BLaER1 (cell line): ENCODE data around the gene HYAL3.
"Not testable (repeated sequence)": the region's sequence is repeated elsewhere in the genome, so short reads cannot be mapped to it uniquely, and the experiment has no call there.

Source experiments
- H3K27ac ChIP-seq: shearing (Covaris generic); formaldehyde crosslinking; 2 replicates; pipeline ENCODE4 v1.8.1; 2022
- H3K27me3 ChIP-seq: shearing (Covaris generic); formaldehyde crosslinking; 2 replicates; pipeline ENCODE4 v1.8.1; 2022
- H3K36me3 ChIP-seq: shearing (Covaris generic); formaldehyde crosslinking; 2 replicates; pipeline ENCODE4 v1.8.1; 2022
- H3K4me1 ChIP-seq: shearing (Covaris generic); formaldehyde crosslinking; 2 replicates; pipeline ENCODE4 v1.8.1; 2022
- H3K4me2 ChIP-seq: shearing (Covaris generic); formaldehyde crosslinking; 2 replicates; pipeline ENCODE4 v1.8.1; 2022
- H3K4me3 ChIP-seq: shearing (Covaris generic); formaldehyde crosslinking; 2 replicates; pipeline ENCODE4 v1.8.1; 2022
- H3K9ac ChIP-seq: shearing (Covaris generic); formaldehyde crosslinking; 2 replicates; pipeline ENCODE4 v1.8.1; 2022
- H3K9me3 ChIP-seq: shearing (Covaris generic); formaldehyde crosslinking; 2 replicates; pipeline ENCODE4 v1.8.1; 2022
- H4K20me1 ChIP-seq: shearing (Covaris generic); formaldehyde crosslinking; 2 replicates; pipeline ENCODE4 v1.8.1; 2022
- Cebpa-rat ChIP-seq: shearing (Covaris generic); IDR thresholded peaks from 2 replicates; pipeline ENCODE4 v1.8.1; 2022

Gene HYAL3

DNA sequence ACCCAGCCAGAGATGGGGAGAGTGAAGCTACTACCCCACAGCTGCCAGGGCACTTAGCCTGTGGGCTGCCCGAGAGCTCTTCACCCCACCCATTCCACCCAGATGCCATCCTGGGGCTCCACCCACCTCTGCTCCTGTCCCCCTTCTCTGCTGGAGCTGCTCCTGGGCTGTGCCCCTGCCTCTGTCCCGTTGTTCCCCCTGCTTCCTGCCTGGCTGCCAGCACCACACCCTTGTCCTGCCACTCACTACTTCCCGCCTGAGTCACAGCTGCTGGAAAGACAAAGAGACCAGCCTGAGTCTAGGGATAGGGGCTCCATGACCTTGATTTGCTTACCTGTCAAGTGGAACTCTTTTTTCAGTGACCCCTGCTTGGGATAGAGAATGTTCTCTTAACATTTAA, 50.8 kb downstream of the HYAL3 start:
- no peak for TF ChIP-seq Cebpa-rat
- no peaks in the 10 kb centered on the region for H3K9me3 ChIP-seq
- H3K27me3 ChIP-seq: no peaks in the 10 kb centered on the region
- peak overlapping the region; percentile 93; the same call in 1 of the 2 replicates for H3K4me2 ChIP-seq
- peaks cover 72% of the 10 kb centered on the region for H3K36me3 ChIP-seq
- H4K20me1 ChIP-seq: peaks cover 84% of the 10 kb centered on the region
- H3K9ac ChIP-seq: peak overlapping the region; percentile 45; the same call in 1 of the 2 replicates
- no peak overlapping the region for H3K4me3 ChIP-seq
- peaks cover 72% of the 10 kb centered on the region for H3K4me1 ChIP-seq
- peak overlapping the region; percentile 49 for H3K27ac ChIP-seq

DNA sequence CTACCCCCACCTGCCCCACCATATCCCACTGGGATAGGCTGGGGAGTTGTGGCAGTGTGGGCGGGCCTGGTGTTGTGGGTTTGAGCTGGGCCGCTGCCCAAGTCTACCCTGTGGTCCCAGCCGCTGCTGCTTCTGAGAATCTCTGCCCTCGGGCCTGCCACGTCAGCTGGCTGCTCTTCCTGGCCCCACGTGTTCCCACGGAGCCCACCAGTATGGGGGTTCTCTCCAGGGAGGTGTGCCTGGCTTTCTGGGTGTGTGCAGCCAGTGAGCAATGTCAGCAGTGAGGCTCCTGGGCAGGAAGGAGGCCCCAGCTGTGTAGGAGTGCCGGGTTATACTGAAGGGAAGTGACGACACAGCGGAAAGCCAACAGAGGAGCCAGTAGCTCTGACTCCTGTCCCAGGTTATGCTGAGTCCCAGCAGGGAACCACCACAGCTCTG, 52.7 kb downstream of the HYAL3 start:
- H3K4me1 ChIP-seq: peaks cover 91% of the 10 kb centered on the region
- no peaks in the 10 kb centered on the region for H3K9me3 ChIP-seq
- H4K20me1 ChIP-seq: peaks cover 84% of the 10 kb centered on the region
- H3K27me3 ChIP-seq: no peaks in the 10 kb centered on the region
- H3K36me3 ChIP-seq: peaks cover 57% of the 10 kb centered on the region
- no peak for TF ChIP-seq Cebpa-rat
- H3K27ac ChIP-seq: peak overlapping the region; percentile 91
- H3K9ac ChIP-seq: peak overlapping the region; percentile 80
- H3K4me3 ChIP-seq: peak overlapping the region; percentile 64
- H3K4me2 ChIP-seq: peak overlapping the region; percentile 93

DNA sequence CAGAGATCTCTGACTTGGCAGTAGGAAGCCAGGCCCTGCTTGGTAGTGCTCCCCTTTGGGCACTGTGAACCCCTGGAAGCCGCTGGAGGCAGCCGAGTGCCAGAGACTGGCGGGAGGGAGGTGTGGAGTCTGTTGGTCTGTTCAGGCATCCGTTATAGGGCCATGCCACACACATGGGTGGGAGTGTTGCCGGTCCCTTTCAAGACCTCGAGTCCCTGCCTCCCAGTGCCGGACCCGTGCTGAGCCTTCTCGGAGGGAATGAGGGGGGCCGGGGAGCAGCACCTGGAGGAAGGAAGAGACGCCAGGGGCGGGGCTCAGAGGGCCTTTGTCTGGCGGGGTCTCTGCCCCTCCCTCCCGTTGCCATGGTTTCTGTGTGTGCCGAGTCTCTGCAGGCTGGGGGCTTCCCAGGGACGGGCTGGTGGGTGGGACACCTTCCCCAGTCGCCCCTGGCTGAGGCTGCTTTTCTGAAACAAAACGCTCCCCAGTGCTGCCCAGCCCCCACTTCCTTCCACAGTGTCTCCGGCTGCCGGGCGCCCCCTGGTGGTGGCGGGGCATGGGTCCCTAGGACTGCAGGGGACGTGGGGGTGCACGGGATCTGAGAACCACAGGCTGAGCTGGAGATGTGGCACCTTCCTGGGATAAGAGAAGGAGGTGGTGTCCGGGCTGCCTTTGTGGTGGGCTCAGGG, 53.2 kb downstream of the HYAL3 start:
- H3K36me3 ChIP-seq: peaks cover 52% of the 10 kb centered on the region
- peaks cover 84% of the 10 kb centered on the region for H4K20me1 ChIP-seq
- peak overlapping the region; percentile 91 for H3K27ac ChIP-seq

GRCh38 chr3:50245251-50245745, 53.9 kb downstream of the HYAL3 start:
- H3K9ac ChIP-seq: peak overlapping the region; percentile 80
- H3K4me1 ChIP-seq: peaks cover 100% of the 10 kb centered on the region
- peak overlapping the region; percentile 91 for H3K27ac ChIP-seq
- H3K9me3 ChIP-seq: no peaks in the 10 kb centered on the region
- peak overlapping the region; percentile 64 for H3K4me3 ChIP-seq
- peaks cover 47% of the 10 kb centered on the region for H3K36me3 ChIP-seq
- peak overlapping the region; percentile 93 for H3K4me2 ChIP-seq
- no peak for TF ChIP-seq Cebpa-rat
- no peaks in the 10 kb centered on the region for H3K27me3 ChIP-seq
- H4K20me1 ChIP-seq: peaks cover 84% of the 10 kb centered on the region

More for the DNA sequence above, 53.2 kb downstream of the HYAL3 start:
- Histone ChIP-seq H3K27me3 (no peaks in the 10 kb centered on the region), H3K4me1 (peaks cover 96% of the 10 kb centered on the region), H3K4me3 (peak overlapping the region; percentile 64), H3K9ac (peak overlapping the region; percentile 80), H3K4me2 (peak overlapping the region; percentile 93), H3K9me3 (no peaks in the 10 kb centered on the region)
- TF ChIP-seq Cebpa-rat: no peak

GRCh38 chr3:50244813-50245212, 54.4 kb downstream of the HYAL3 start:
- not testable (repeated sequence) for H3K9me3 ChIP-seq, H3K27me3 ChIP-seq, H3K4me3 ChIP-seq
- Histone ChIP-seq H3K4me1 (peaks cover 100% of the 10 kb centered on the region), H4K20me1 (peaks cover 84% of the 10 kb centered on the region), H3K36me3 (peaks cover 47% of the 10 kb centered on the region), H3K27ac (peak overlapping the region; percentile 91), H3K9ac (peak overlapping the region; percentile 80; the same call in 1 of the 2 replicates), H3K4me2 (peak overlapping the region; percentile 93)
- peak; percentile 44; the same call in 1 of the 2 replicates for TF ChIP-seq Cebpa-rat

DNA sequence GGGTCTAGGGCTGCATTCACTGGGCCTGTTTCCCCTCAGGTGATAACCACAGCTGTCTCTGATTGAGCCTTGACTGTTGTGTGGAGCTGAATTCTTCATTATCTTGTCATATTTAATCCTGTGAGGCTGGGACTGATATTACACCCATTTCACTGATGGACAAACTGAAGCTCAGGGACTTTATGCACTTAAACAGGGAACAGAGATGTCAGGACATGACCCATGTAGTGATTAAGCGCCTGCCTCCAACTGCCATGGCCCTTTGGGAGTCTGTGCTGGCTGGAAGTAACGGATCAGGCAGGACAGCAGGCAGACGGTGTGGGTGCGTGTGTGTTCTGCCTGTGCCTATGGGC, 55.7 kb downstream of the HYAL3 start:
- Histone ChIP-seq H4K20me1 (peaks cover 84% of the 10 kb centered on the region), H3K9me3 (no peaks in the 10 kb centered on the region), H3K27ac (peak overlapping the region; percentile 92), H3K36me3 (peaks cover 47% of the 10 kb centered on the region), H3K27me3 (no peaks in the 10 kb centered on the region), H3K4me3 (no peak overlapping the region), H3K4me1 (peaks cover 100% of the 10 kb centered on the region), H3K9ac (peak overlapping the region; percentile 74), H3K4me2 (peak overlapping the region; percentile 93)
- TF ChIP-seq Cebpa-rat: no peak

DNA sequence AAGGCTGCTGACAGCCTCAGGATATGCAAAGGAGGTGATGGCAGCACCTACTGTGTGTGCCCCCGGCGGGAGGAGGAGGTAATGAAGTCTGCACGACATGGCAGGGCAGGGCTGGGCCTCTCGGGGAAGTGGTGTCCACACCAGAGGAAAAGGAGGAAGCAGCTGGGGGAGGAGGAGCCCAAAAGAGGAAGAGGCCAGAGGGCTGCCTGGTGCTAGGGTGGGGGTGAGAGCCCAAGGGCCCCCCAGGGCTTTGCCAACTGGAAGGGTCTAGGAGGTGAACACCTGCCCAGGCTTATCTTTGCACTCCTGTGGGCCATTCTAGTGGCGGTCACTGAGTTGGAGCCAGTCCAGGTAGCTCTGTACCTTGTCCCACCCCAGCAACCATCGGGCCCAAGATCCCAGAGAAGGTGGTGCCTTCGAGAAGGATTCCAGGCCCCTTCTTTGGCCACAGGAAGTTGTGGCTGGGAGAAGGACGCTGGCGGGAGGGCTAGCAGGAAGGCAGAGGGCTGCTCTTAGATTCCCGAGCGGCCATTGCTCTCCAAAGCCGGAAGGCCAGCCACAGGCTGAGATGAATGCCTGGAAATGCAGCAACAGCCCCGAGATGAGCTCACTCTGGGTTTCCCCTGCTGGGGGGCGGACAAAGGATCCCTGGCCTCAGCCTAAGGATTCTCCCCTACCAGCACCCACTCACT, 56.2 kb downstream of the HYAL3 start:
- Histone ChIP-seq H3K36me3 (peaks cover 43% of the 10 kb centered on the region), H4K20me1 (peaks cover 84% of the 10 kb centered on the region), H3K27me3 (no peaks in the 10 kb centered on the region), H3K4me1 (peaks cover 100% of the 10 kb centered on the region), H3K27ac (peak overlapping the region; percentile 92), H3K4me2 (peak overlapping the region; percentile 93), H3K9ac (peak overlapping the region; percentile 74), H3K9me3 (no peaks in the 10 kb centered on the region), H3K4me3 (peak overlapping the region; percentile 45; the same call in 1 of the 2 replicates)
- TF ChIP-seq Cebpa-rat: no peak
